GM23338 (cell line): ENCODE results near the gene PNPLA7. TPM values are rescaled to one million over a fixed set of nuclear protein-coding genes. Genes with fewer than 3 reads are reported as not detected.

Experiments
- ATAC-seq: fragments of 200-7000 bp; cut with Tn5 transposase; 3 replicates; pipeline ENCODE4 v1.9.1; 2020
- DNase-seq: peaks from one replicate; pipeline ENCODE4 v3.0.0-alpha.2; 2015; ENCODE audit warnings: low spot score
- H2AFZ ChIP-seq: fragments of 200-600 bp; sonication (generic); 2 replicates; pipeline ENCODE4 v1.8.0; 2016; ENCODE audit warnings: antibody characterized with exemption, mild to moderate bottlenecking, moderate library complexity
- H3F3A ChIP-seq: fragments of 200-600 bp; sonication (generic); replicated peaks from 2 replicates; pipeline ENCODE4 v1.8.0; 2017; ENCODE audit warnings: antibody characterized with exemption, mixed run types, low read depth
- H3K27ac ChIP-seq: fragments of 200-600 bp; sonication (generic); 2 replicates; pipeline ENCODE4 v1.6.1; 2016; ENCODE audit warnings: low read depth
- H3K27me3 ChIP-seq: fragments of 200-600 bp; sonication (generic); 2 replicates; pipeline ENCODE4 v1.8.0; 2016; ENCODE audit warnings: mild to moderate bottlenecking, mixed run types, moderate library complexity; ENCODE audit not compliant: insufficient read depth
- H3K36me3 ChIP-seq: fragments of 200-600 bp; sonication (generic); 2 replicates; pipeline ENCODE4 v1.8.0; 2016; ENCODE audit warnings: mild to moderate bottlenecking; ENCODE audit not compliant: insufficient read depth
- H3K4me1 ChIP-seq: fragments of 200-600 bp; sonication (generic); 2 replicates; pipeline ENCODE4 v1.8.0; 2016; ENCODE audit warnings: mild to moderate bottlenecking, moderate library complexity; ENCODE audit not compliant: insufficient read depth
- H3K4me2 ChIP-seq: fragments of 200-600 bp; sonication (generic); 2 replicates; pipeline ENCODE4 v1.7.1; 2017; ENCODE audit warnings: mixed run types
- H3K4me3 ChIP-seq: fragments of 200-600 bp; sonication (generic); 2 replicates; pipeline ENCODE4 v1.6.1; 2016; ENCODE audit warnings: mixed run types
- H3K79me2 ChIP-seq: fragments of 200-600 bp; sonication (generic); replicated peaks from 2 replicates; pipeline ENCODE4 v1.8.0; 2017; ENCODE audit warnings: mild to moderate bottlenecking; ENCODE audit not compliant: insufficient read depth
- H3K9me2 ChIP-seq: fragments of 200-600 bp; sonication (generic); 2 replicates; pipeline ENCODE4 v1.8.0; 2017; ENCODE audit not compliant: insufficient read depth
- H4K20me1 ChIP-seq: fragments of 200-600 bp; sonication (generic); replicated peaks from 2 replicates; pipeline ENCODE4 v1.8.0; 2017; ENCODE audit warnings: mild to moderate bottlenecking; ENCODE audit not compliant: insufficient read depth
- H3K27ac Mint-ChIP-seq: 2 replicates; pipeline ENCODE4 v1.8.0; 2020; ENCODE audit warnings: inconsistent platforms, mild to moderate bottlenecking, moderate library complexity, mixed read lengths
- H3K27me3 Mint-ChIP-seq: 3 replicates; pipeline ENCODE4 v1.8.0; 2022; ENCODE audit warnings: low read depth, mild to moderate bottlenecking, moderate library complexity, mixed read lengths, inconsistent platforms; ENCODE audit not compliant: insufficient read depth, poor library complexity
- H3K36me3 Mint-ChIP-seq: 3 replicates; pipeline ENCODE4 v1.8.0; 2021; ENCODE audit warnings: low read depth, mild to moderate bottlenecking, inconsistent platforms, moderate library complexity, mixed read lengths
- H3K4me1 Mint-ChIP-seq: 3 replicates; pipeline ENCODE4 v1.8.0; 2020; ENCODE audit warnings: mild to moderate bottlenecking, inconsistent platforms, mixed read lengths
- H3K4me3 Mint-ChIP-seq: 3 replicates; pipeline ENCODE4 v1.8.0; 2021; ENCODE audit warnings: moderate library complexity, mild to moderate bottlenecking, inconsistent platforms, mixed read lengths
- H3K9me3 Mint-ChIP-seq: 3 replicates; pipeline ENCODE4 v1.8.0; 2020; ENCODE audit warnings: moderate library complexity, mild to moderate bottlenecking, inconsistent platforms, mixed read lengths
- CREB1 ChIP-seq: fragments of 250-450 bp; sonication (Bioruptor Pico); IDR thresholded peaks from 2 replicates; pipeline ENCODE4 v1.5.0; 2020; ENCODE audit warnings: low read depth, mild to moderate bottlenecking, moderate library complexity
- CTCF ChIP-seq, 2 experiments: fragments of 200-600 bp in 1 of 2; sonication (generic) in 1 of 2; conservative IDR thresholded peaks; 2 replicates each; pipeline versions ENCODE4 v1.5.1 to v1.6.1; 2016 to 2017; ENCODE audit warnings: antibody characterized with exemption in 2 of 2, low read depth in 2 of 2, mild to moderate bottlenecking in 2 of 2, moderate library complexity in 1 of 2
- ETS1 ChIP-seq: IDR thresholded peaks from 2 replicates; pipeline ENCODE4 v1.6.1; 2016; ENCODE audit warnings: antibody characterized with exemption
- EZH2 ChIP-seq: fragments of 200-600 bp; sonication (generic); IDR thresholded peaks from one replicate; pipeline ENCODE4 v1.8.0; 2017; ENCODE audit warnings: antibody characterized with exemption, mild to moderate bottlenecking, low read depth; ENCODE audit not compliant: unreplicated experiment
- EZH2phosphoT487 ChIP-seq: fragments of 200-600 bp; sonication (generic); IDR thresholded peaks from one replicate; pipeline ENCODE4 v1.8.1; 2018; ENCODE audit warnings: antibody characterized with exemption; ENCODE audit not compliant: unreplicated experiment
- JUNB ChIP-seq: IDR thresholded peaks from one replicate; pipeline ENCODE4 v1.6.1; 2016; ENCODE audit warnings: antibody characterized with exemption; ENCODE audit not compliant: unreplicated experiment
- NANOG ChIP-seq: IDR thresholded peaks from 2 replicates; pipeline ENCODE4 v1.6.1; 2016; ENCODE audit warnings: antibody characterized with exemption, borderline replicate concordance
- POLR2AphosphoS5 ChIP-seq: IDR thresholded peaks from 2 replicates; pipeline ENCODE4 v1.6.1; 2016; ENCODE audit warnings: antibody characterized with exemption, low read depth
- REST ChIP-seq: IDR thresholded peaks from one replicate; pipeline ENCODE4 v1.6.1; 2018; ENCODE audit warnings: antibody characterized with exemption; ENCODE audit not compliant: unreplicated experiment
- STAT1 ChIP-seq: IDR thresholded peaks from one replicate; pipeline ENCODE4 v1.6.1; 2016; ENCODE audit warnings: antibody characterized with exemption; ENCODE audit not compliant: unreplicated experiment
- ZNF114 ChIP-seq: fragments of 250-450 bp; sonication (Bioruptor Pico); IDR thresholded peaks from 2 replicates; pipeline ENCODE4 v1.5.0; 2020; ENCODE audit warnings: mild to moderate bottlenecking, moderate library complexity
- ZNF331 ChIP-seq: fragments of 250-450 bp; sonication (Bioruptor Pico); IDR thresholded peaks from 2 replicates; pipeline ENCODE4 v1.5.0; 2020; ENCODE audit warnings: low read depth, mild to moderate bottlenecking, moderate library complexity
- ZNF462 ChIP-seq: fragments of 250-450 bp; sonication (Bioruptor Pico); IDR thresholded peaks from 2 replicates; pipeline ENCODE4 v1.5.0; 2020; ENCODE audit warnings: mild to moderate bottlenecking, moderate library complexity
- polyA plus RNA-seq: library from polyadenylated mRNA; unstranded; fragments of >200 nt; fragmentation: Nextera tagmentation; extraction: Ambion mirVana; gene quantifications from 2 replicates; pipeline ENCODE4 v1.2.1, GENCODE V29; 2016
- total RNA-seq: library from RNA; depleted of rRNA; stranded (reverse); fragments of >200 nt; shearing (Covaris generic); gene quantifications from 2 replicates; pipeline ENCODE4 v1.2.3, GENCODE V29; 2014

Gene PNPLA7
- total and polyA plus RNA-seq, 2 experiments from 2014 or later: 0.45 to 0.80 TPM

DNA sequence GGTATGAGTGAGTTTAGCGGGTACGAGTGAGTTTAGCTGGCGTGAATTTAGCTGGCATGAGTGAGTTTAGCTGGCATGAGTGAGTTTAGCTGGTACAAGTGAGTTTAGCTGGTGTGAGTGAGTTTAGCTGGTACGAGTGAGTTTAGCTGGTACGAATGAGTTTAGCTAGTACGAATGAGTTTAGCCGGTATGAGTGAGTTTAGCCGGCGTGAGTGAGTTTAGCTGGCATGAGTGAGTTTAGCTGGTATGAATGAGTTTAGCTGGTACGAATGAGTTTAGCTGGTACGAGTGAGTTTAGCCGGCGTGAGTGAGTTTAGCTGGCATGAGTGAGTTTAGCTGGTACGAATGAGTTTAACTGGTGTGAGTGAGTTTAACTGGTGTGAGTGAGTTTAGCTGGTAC, 41.0 kb downstream of the PNPLA7 start:
- Mint-ChIP-seq H3K27ac (no peak overlapping the region), H3K4me3 (no peak overlapping the region), H3K9me3 (peaks cover 66% of the 10 kb centered on the region), H3K4me1 (peaks cover 2% of the 10 kb centered on the region; the same call in 1 of the 3 replicates), H3K36me3 (peaks cover 11% of the 10 kb centered on the region; the same call in 2 of the 3 replicates), H3K27me3 (peaks cover 19% of the 10 kb centered on the region)
- Histone ChIP-seq H3K27ac (no peak overlapping the region), H4K20me1 (no peaks in the 10 kb centered on the region), H3F3A (no peaks in the 10 kb centered on the region), H3K27me3 (no peaks in the 10 kb centered on the region), H2AFZ (no peak overlapping the region), H3K4me2 (no peak overlapping the region), H3K79me2 (no peaks in the 10 kb centered on the region), H3K36me3 (no peaks in the 10 kb centered on the region), H3K4me3 (no peak overlapping the region), H3K4me1 (no peaks in the 10 kb centered on the region), H3K9me2 (no peaks in the 10 kb centered on the region)
- TF ChIP-seq ZNF462 (CRISPR knock-in tag) (no peak), ZNF331 (CRISPR knock-in tag) (no peak), ETS1 (no peak), NANOG (no peak), POLR2AphosphoS5 (no peak), CTCF (conservative IDR thresholded peaks at IDR 0.05; ENCODE audit: low read depth in 2 of 2) (no peak), EZH2phosphoT487 (no peak), ZNF114 (CRISPR knock-in tag) (no peak), CREB1 (no peak), EZH2 (no peak), STAT1 (no peak), JUNB (no peak), REST (no peak)
- DNase-seq: no peak
- no peak for ATAC-seq
